H1 (cell line): ENCODE results near the gene NKAIN4.

Experiments
- BRCA1 ChIP-seq: IDR thresholded peaks from 2 replicates; pipeline ENCODE4 v1.6.1; 2012; ENCODE audit warnings: low read depth, low read length, improper control_type of control experiment
- CEBPB ChIP-seq: IDR thresholded peaks from 2 replicates; pipeline ENCODE4 v1.6.1; 2012; ENCODE audit warnings: low read depth, low read length
- EZH2 ChIP-seq: fragments of 200-600 bp; sonication (generic); IDR thresholded peaks from 2 replicates; pipeline ENCODE4 v1.7.1; 2012; ENCODE audit warnings: low read depth, mild to moderate bottlenecking, moderate library complexity, low read length, inconsistent platforms; ENCODE audit not compliant: severe bottlenecking
- KDM1A ChIP-seq: fragments of 200-600, 300-600 bp; sonication (generic); IDR thresholded peaks from 2 replicates; pipeline ENCODE4 v1.7.1; 2016; ENCODE audit warnings: mild to moderate bottlenecking, low read length, borderline replicate concordance
- POLR2A ChIP-seq, 2 experiments: IDR thresholded peaks; 1 replicate in 1 of 2; 2 replicates in 1 of 2; pipeline ENCODE4 v1.6.1; 2011; ENCODE audit warnings: low read depth in 2 of 2, low read length in 2 of 2, mild to moderate bottlenecking in 2 of 2; ENCODE audit errors: control extremely low read depth in 1 of 2
- TF ChIP-seq, protein P1 (sequence below), 3 experiments: IDR thresholded peaks; 1 replicate in 2 of 3; 2 replicates in 1 of 3; pipeline versions ENCODE4 v1.5.1 to v1.6.1; 2011; ENCODE audit warnings: low read length in 3 of 3, mild to moderate bottlenecking in 3 of 3, inconsistent platforms in 2 of 3, low read depth in 1 of 3, moderate library complexity in 1 of 3; ENCODE audit not compliant: insufficient read depth in 1 of 3; ENCODE audit errors: control extremely low read depth in 1 of 3

DNA sequence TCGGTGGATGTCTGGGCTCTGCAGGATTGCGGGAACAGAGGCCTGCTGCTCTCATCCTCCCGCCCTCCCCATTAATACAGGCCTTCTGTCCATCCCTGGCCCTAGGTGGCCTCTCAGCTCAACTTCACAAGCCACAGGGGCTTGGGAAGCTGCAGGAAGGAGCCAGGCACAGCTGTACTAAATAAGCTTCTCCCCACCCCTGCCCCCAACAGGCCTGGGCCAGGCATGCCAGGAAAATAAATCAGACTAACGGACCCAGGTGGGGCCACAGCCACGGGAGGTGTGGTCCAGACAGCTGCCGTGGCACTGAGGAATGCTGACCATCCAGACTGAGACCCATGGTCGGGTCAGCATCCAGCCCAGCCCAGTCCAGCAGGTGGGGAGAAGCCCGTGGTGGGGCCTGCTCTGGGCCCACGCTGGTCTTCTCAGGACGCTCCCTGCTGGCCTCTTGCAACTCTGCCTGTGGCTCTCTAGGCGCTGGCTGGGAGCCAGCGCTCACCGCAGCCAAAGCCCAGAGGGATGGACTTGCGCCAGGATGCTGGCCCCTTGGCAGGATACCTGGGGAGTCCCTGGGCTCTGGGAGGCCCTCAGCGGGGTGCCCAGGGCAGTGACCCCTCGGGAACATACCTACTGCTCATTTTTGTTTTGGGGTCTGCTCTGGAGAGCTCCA lies 29.7 kb downstream of the NKAIN4 start:
- TF ChIP-seq BRCA1 (no peak), EZH2 (no peak), POLR2A (IDR thresholded peaks at IDR 0.05; ENCODE audit: control extremely low read depth in 1 of 2, low read depth in 2 of 2, low read length in 2 of 2) (no peak), CEBPB (no peak), KDM1A (no peak)
- TF ChIP-seq, protein P1, sequence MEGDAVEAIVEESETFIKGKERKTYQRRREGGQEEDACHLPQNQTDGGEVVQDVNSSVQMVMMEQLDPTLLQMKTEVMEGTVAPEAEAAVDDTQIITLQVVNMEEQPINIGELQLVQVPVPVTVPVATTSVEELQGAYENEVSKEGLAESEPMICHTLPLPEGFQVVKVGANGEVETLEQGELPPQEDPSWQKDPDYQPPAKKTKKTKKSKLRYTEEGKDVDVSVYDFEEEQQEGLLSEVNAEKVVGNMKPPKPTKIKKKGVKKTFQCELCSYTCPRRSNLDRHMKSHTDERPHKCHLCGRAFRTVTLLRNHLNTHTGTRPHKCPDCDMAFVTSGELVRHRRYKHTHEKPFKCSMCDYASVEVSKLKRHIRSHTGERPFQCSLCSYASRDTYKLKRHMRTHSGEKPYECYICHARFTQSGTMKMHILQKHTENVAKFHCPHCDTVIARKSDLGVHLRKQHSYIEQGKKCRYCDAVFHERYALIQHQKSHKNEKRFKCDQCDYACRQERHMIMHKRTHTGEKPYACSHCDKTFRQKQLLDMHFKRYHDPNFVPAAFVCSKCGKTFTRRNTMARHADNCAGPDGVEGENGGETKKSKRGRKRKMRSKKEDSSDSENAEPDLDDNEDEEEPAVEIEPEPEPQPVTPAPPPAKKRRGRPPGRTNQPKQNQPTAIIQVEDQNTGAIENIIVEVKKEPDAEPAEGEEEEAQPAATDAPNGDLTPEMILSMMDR (IDR thresholded peaks at IDR 0.05; ENCODE audit: control extremely low read depth in 1 of 3, insufficient read depth in 1 of 3, low read depth in 1 of 3, low read length in 3 of 3) = peak in 2 of 3 experiments; percentile 1 to 15; a peak in 2 of 4 replicates
